Kidney tubule cell (primary cell): ENCODE data around the gene TNS3.

ENCODE experiments used
- DNase-seq: peaks from one replicate; pipeline ENCODE4 v3.0.0-alpha.2; 2018; ENCODE audit warnings: low spot score

The TNS3 gene

GRCh38 chr7:47367369-47367768 lies 214.5 kb downstream of the TNS3 start:
- DNase-seq, result no peak

GRCh38 chr7:47366960-47367359 lies 215.0 kb downstream of the TNS3 start:
- DNase-seq, result no peak

- no peak for DNase-seq
Observed at GRCh38 chr7:47366211-47366610, 215.7 kb downstream of the TNS3 start.

- DNase-seq, result no peak
Observed at GRCh38 chr7:47362984-47363383, 218.9 kb downstream of the TNS3 start.

- peak; percentile 91 for DNase-seq
Observed at GRCh38 chr7:47361746-47362215, 220.1 kb downstream of the TNS3 start.

- no peak for DNase-seq
Observed at GRCh38 chr7:47361236-47361635, 220.7 kb downstream of the TNS3 start.

GRCh38 chr7:47360301-47360900 lies 221.5 kb downstream of the TNS3 start:
- no peak for DNase-seq

- no peak for DNase-seq
Observed at GRCh38 chr7:47358944-47359588, 222.8 kb downstream of the TNS3 start.

GRCh38 chr7:47358357-47358756 lies 223.6 kb downstream of the TNS3 start:
- no peak for DNase-seq

- no peak for DNase-seq
Observed at GRCh38 chr7:47357863-47358262, 224.0 kb downstream of the TNS3 start.

- peak; percentile 33 for DNase-seq
Observed at GRCh38 chr7:47357361-47357760, 224.6 kb downstream of the TNS3 start.

- no peak for DNase-seq
Observed at GRCh38 chr7:47356261-47356660, 225.7 kb downstream of the TNS3 start.

GRCh38 chr7:47355684-47356083 lies 226.2 kb downstream of the TNS3 start:
- no peak for DNase-seq

- DNase-seq, result no peak
Observed at GRCh38 chr7:47354831-47355541, 226.9 kb downstream of the TNS3 start.

GRCh38 chr7:47354071-47354470 lies 227.8 kb downstream of the TNS3 start:
- DNase-seq, result no peak

GRCh38 chr7:47352394-47352968 lies 229.4 kb downstream of the TNS3 start:
- no peak for DNase-seq

- no peak for DNase-seq
Observed at GRCh38 chr7:47351233-47352154, 230.4 kb downstream of the TNS3 start.

- no peak for DNase-seq
Observed at GRCh38 chr7:47350425-47350824, 231.5 kb downstream of the TNS3 start.

GRCh38 chr7:47349401-47349800 lies 232.5 kb downstream of the TNS3 start:
- DNase-seq, result no peak

GRCh38 chr7:47347816-47348385 lies 234.0 kb downstream of the TNS3 start:
- DNase-seq, result no peak

GRCh38 chr7:47347346-47347745 lies 234.6 kb downstream of the TNS3 start:
- DNase-seq, result no peak
